ENCODE measurements around the gene PRKCH.

PRKCH gene

DNA sequence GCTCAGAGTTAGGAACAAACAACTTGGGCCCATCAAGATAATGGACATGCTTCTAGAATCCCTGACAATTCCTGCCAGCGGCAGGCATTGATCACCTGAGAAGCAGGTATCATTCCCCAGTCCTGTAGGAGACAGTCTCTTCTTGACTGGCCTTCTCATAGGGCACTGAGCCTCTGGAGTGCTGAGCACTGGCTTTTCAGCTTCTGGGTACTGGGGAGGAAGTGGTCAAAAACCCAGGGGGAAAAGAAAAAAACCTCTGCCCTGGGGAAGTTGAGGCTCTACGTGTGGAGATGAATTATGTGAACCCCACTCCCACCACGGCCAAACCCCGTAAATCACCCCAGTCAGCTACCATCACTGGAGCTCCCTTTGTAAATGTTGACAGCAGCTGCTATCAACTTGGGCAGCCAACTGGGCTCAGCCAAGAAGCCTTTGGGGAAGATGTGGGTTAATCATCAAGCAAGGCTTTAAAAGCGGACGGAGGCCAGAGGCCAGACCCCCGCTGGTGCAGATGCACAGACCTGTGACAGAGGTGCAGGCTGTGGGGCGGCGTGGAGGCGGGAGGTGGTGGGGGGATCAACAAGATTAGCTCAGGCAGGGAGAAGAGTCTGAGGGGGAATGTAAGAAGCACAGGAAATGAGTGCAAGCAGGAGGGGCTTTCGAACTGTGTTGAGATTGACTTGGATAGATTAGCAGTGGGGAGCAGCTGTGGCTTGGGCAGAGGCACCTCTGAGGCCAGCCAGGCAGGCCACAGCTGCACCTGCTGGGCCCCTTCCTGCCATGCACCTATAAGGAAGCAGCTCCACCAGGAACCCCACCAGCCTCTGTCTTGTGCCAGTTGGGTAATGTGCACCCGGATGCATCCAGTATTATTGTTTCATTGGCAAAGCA lies 268.6 kb downstream of the PRKCH start:
- TF ChIP-seq EZH2 (IDR thresholded peaks at IDR 0.05): no peak
- TF ChIP-seq POLR2AphosphoS5 (IDR thresholded peaks at IDR 0.05; ENCODE audit: borderline replicate concordance, low read depth, low read length): no peak
- no peak for TF ChIP-seq FOXP2 (optimal IDR thresholded peaks at IDR 0.05; ENCODE audit: control extremely low read depth, extremely low read length, insufficient read depth)
- Histone ChIP-seq H3K9me3 (ENCODE audit: low read depth, low read length) (no peaks in the 10 kb centered on the region), H3K4me3 (no peak overlapping the region), H3K9ac (ENCODE audit: insufficient read length) (no peak overlapping the region), H3K27ac (no peak overlapping the region), H3K36me3 (ENCODE audit: insufficient read depth, low read length) (no peaks in the 10 kb centered on the region)
- no peak for DNase-seq (ENCODE audit: low read depth, low spot score)

DNA sequence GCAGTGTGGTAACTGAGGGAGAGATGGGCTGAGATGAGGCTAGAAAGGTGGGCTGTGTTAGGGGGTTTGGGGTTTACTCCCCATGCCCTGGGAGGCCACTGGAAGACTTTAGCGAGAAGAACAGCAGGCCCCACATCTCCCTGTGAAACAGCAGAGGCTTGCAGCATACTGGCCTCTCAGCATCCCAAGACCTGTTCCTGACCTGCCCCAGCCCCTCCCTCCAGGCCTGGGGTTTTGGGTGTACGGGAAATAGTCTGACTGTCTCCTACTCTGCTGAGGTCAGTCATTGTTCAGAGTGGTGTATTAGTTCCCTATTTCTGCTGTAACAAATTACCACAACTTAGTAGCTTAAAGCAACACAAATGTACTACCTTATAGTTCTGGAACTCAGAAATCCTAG lies 270.5 kb downstream of the PRKCH start:
- Histone ChIP-seq H3K9ac (ENCODE audit: insufficient read length) (no peak overlapping the region), H3K9me3 (ENCODE audit: low read depth, low read length) (no peaks in the 10 kb centered on the region), H3K27ac (no peak overlapping the region), H3K36me3 (ENCODE audit: insufficient read depth, low read length) (no peaks in the 10 kb centered on the region), H3K4me3 (no peak overlapping the region)
- DNase-seq (ENCODE audit: low read depth, low spot score): no peak
- TF ChIP-seq POLR2AphosphoS5 (IDR thresholded peaks at IDR 0.05; ENCODE audit: borderline replicate concordance, low read depth, low read length) (no peak), FOXP2 (optimal IDR thresholded peaks at IDR 0.05; ENCODE audit: control extremely low read depth, extremely low read length, insufficient read depth) (no peak), EZH2 (IDR thresholded peaks at IDR 0.05) (no peak)

DNA sequence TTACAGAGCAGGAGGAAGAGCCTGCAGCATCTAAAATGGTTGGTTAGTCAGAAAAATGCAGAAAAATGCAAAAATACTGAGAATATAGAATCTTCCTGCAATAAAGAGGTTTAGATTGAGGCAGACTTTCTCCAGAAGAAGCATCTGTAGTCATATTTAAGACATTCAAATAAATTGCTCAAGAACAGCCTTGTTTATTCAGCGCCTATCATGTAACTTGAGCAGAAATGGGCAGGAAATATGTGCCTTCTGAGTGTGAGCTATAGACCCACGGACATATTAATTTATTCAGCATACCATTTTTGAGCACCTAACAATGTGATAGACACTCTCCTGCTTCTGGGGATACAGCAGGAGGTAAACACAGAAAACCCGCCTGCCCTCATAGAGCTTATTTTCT lies 272.0 kb downstream of the PRKCH start:
- Histone ChIP-seq H3K27ac (no peak overlapping the region), H3K36me3 (ENCODE audit: insufficient read depth, low read length) (no peaks in the 10 kb centered on the region), H3K9ac (ENCODE audit: insufficient read length) (no peak overlapping the region), H3K4me3 (no peak overlapping the region), H3K9me3 (ENCODE audit: low read depth, low read length) (no peaks in the 10 kb centered on the region)
- TF ChIP-seq EZH2 (IDR thresholded peaks at IDR 0.05): no peak
- TF ChIP-seq POLR2AphosphoS5 (IDR thresholded peaks at IDR 0.05; ENCODE audit: borderline replicate concordance, low read depth, low read length): no peak
- TF ChIP-seq FOXP2 (optimal IDR thresholded peaks at IDR 0.05; ENCODE audit: control extremely low read depth, extremely low read length, insufficient read depth): no peak
- DNase-seq (ENCODE audit: low read depth, low spot score): no peak

DNA sequence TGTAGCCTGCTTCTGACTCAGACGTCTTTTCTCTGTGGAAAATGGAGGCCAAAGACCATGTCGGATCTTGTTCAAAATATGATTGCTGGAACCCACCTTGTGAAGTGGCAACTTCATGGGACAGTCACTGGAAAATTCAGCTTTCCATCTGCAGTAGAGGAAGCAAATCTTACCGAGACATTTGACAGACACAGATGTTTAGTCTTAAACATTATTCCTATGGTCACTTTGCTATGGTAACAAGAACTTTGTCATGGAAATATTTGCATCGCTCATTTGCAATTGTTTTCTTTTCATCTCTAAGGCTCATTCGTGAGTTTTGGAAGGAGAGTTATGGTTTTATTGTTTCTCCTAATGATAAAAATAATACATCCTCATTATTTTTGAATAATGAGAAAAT lies 275.6 kb downstream of the PRKCH start:
- H3K9ac ChIP-seq (ENCODE audit: insufficient read length): no peak overlapping the region
- H3K4me3 ChIP-seq: no peak overlapping the region
- TF ChIP-seq EZH2 (IDR thresholded peaks at IDR 0.05): no peak
- TF ChIP-seq POLR2AphosphoS5 (IDR thresholded peaks at IDR 0.05; ENCODE audit: borderline replicate concordance, low read depth, low read length): no peak
- TF ChIP-seq FOXP2 (optimal IDR thresholded peaks at IDR 0.05; ENCODE audit: control extremely low read depth, extremely low read length, insufficient read depth): no peak
- no peaks in the 10 kb centered on the region for H3K36me3 ChIP-seq (ENCODE audit: insufficient read depth, low read length)
- no peak for DNase-seq (ENCODE audit: low read depth, low spot score)
- H3K9me3 ChIP-seq (ENCODE audit: low read depth, low read length): no peaks in the 10 kb centered on the region
- no peak overlapping the region for H3K27ac ChIP-seq

DNA sequence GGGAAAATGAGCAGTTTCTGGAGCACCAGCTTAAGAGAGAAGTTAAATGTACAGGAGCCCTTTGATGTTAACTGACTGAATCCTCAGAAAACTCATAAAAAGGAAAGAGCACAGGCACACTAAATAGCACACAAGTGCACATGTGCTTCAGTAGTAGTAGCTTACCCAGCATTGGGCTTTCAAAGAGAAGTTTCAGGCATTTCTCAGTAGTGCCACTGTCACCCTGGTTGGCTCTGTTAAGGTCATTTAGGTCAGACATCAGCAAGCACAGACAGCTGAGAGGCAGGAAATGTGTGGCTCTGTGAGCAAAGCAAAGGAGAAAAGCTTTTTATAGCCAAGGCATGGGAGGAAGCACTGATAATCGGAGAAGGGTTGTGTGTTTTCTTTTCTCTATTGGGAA lies 277.6 kb downstream of the PRKCH start:
- Histone ChIP-seq H3K9me3 (ENCODE audit: low read depth, low read length) (no peaks in the 10 kb centered on the region), H3K36me3 (ENCODE audit: insufficient read depth, low read length) (no peaks in the 10 kb centered on the region), H3K4me3 (no peak overlapping the region), H3K27ac (no peak overlapping the region), H3K9ac (ENCODE audit: insufficient read length) (no peak overlapping the region)
- no peak for DNase-seq (ENCODE audit: low read depth, low spot score)
- no peak for TF ChIP-seq POLR2AphosphoS5 (IDR thresholded peaks at IDR 0.05; ENCODE audit: borderline replicate concordance, low read depth, low read length)
- no peak for TF ChIP-seq EZH2 (IDR thresholded peaks at IDR 0.05)
- no peak for TF ChIP-seq FOXP2 (optimal IDR thresholded peaks at IDR 0.05; ENCODE audit: control extremely low read depth, extremely low read length, insufficient read depth)

DNA sequence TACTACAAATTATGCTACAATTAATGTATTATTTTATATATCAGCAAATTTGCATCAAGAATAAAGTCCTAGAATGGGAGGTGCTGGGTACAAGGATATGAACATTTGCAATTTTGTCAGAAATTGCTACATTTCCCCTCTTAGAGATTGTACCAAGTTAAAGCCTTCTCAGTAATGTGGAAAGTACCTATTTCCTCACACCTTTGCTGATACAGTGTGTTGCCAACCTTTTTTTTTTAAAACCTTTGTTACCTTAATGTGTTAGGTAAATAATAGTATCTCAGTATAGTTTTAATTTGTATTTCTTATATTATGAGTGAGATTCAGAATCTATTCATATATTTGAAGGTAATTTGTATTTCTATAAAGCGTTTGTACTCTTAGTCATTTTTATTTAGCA lies 278.6 kb downstream of the PRKCH start:
- no peak overlapping the region for H3K4me3 ChIP-seq
- no peaks in the 10 kb centered on the region for H3K9me3 ChIP-seq (ENCODE audit: low read depth, low read length)
- no peak for DNase-seq (ENCODE audit: low read depth, low spot score)
- no peak overlapping the region for H3K27ac ChIP-seq
- H3K36me3 ChIP-seq (ENCODE audit: insufficient read depth, low read length): no peaks in the 10 kb centered on the region
- no peak overlapping the region for H3K9ac ChIP-seq (ENCODE audit: insufficient read length)
- TF ChIP-seq FOXP2 (optimal IDR thresholded peaks at IDR 0.05; ENCODE audit: control extremely low read depth, extremely low read length, insufficient read depth) (no peak), EZH2 (IDR thresholded peaks at IDR 0.05) (no peak), POLR2AphosphoS5 (IDR thresholded peaks at IDR 0.05; ENCODE audit: borderline replicate concordance, low read depth, low read length) (no peak)

Measured in SK-N-MC (cell line).